HuH-7 (cell line): Measurements from ENCODE around the gene GLB1L.

ENCODE experiments used
- DNase-seq: peaks from one replicate; pipeline ENCODE4 v3.0.0; 2011; ENCODE audit warnings: low spot score

The GLB1L gene

GRCh38 chr2:219252900-219253752 is 7.9 kb upstream of the GLB1L start, which contains the start of gene TUBA4B:
TSS of gene TUBA4B (plus strand) at chr2:219253243. CDS start at chr2:219253408, 165 bp downstream.
- no peak for DNase-seq

GRCh38 chr2:219252570-219252899 is 7.3 kb upstream of the GLB1L start:
- DNase-seq, result no peak

GRCh38 chr2:219252084-219252483 is 6.8 kb upstream of the GLB1L start:
- DNase-seq, result no peak

- DNase-seq, result no peak
Observed at GRCh38 chr2:219251656-219252055, 6.4 kb upstream of the GLB1L start.

- no peak for DNase-seq
Observed at GRCh38 chr2:219250049-219250781, 5.0 kb upstream of the GLB1L start.

GRCh38 chr2:219249203-219249980 is 4.1 kb upstream of the GLB1L start:
- DNase-seq, result peak; percentile 89

- DNase-seq, result no peak
Observed at GRCh38 chr2:219248845-219249202, 3.6 kb upstream of the GLB1L start.

GRCh38 chr2:219247678-219248642 is 2.7 kb upstream of the GLB1L start:
- no peak for DNase-seq

GRCh38 chr2:219246559-219246958 is 1.3 kb upstream of the GLB1L start:
- no peak for DNase-seq

- no peak for DNase-seq
Observed at GRCh38 chr2:219245899-219246230, 621 bp upstream of the GLB1L start.

GRCh38 chr2:219244789-219245147 is 476 bp downstream of the GLB1L start:
- DNase-seq, result no peak

- DNase-seq, result no peak
Observed at GRCh38 chr2:219243291-219243761, 1.9 kb downstream of the GLB1L start.

GRCh38 chr2:219234331-219234730 is 10.9 kb downstream of the GLB1L start:
- DNase-seq, result no peak

- DNase-seq, result peak; percentile 44
Observed at GRCh38 chr2:219230059-219230540, 15.1 kb downstream of the GLB1L start.

GRCh38 chr2:219229305-219230058 is 15.8 kb downstream of the GLB1L start, which contains the start of the genes ANKZF1 and ATG9A:
TSS of gene ANKZF1 (plus strand) at chr2:219229806. CDS start at chr2:219230258, 452 bp downstream.
TSS of gene ATG9A (minus strand) at chr2:219229636. CDS start at chr2:219228024, 1,612 bp downstream.
- DNase-seq, result peak; percentile 99

- no peak for DNase-seq
Observed at GRCh38 chr2:219228911-219229304, 16.3 kb downstream of the GLB1L start.

GRCh38 chr2:219228041-219228910 is 17.0 kb downstream of the GLB1L start:
- no peak for DNase-seq

GRCh38 chr2:219225350-219225749 is 19.9 kb downstream of the GLB1L start:
- no peak for DNase-seq

GRCh38 chr2:219223831-219224610 is 21.2 kb downstream of the GLB1L start:
- no peak for DNase-seq
